OCI-LY1 (cell line): ENCODE results near the gene RMI2.

Experiments used
- H2AFZ ChIP-seq: fragments of 200-600 bp; sonication (generic), shearing (Covaris generic); 2 replicates; pipeline ENCODE4 v1.6.0; 2014; ENCODE audit warnings: antibody characterized with exemption, mild to moderate bottlenecking, low read length
- H3F3A ChIP-seq: fragments of 200-600 bp; sonication (generic), shearing (Covaris generic); 2 replicates; pipeline ENCODE4 v1.6.0; 2014; ENCODE audit warnings: mild to moderate bottlenecking, antibody characterized with exemption, low read length, moderate library complexity; ENCODE audit not compliant: insufficient read depth
- H3K27ac ChIP-seq: fragments of 200-600 bp; sonication (generic); 2 replicates; pipeline ENCODE4 v1.5.1; 2014; ENCODE audit warnings: low read length, mixed run types, mild to moderate bottlenecking, low read depth; ENCODE audit not compliant: poor library complexity, severe bottlenecking
- H3K27me3 ChIP-seq: fragments of 200-600 bp; sonication (generic); 2 replicates; pipeline ENCODE4 v1.6.0; 2014; ENCODE audit warnings: antibody characterized with exemption, mild to moderate bottlenecking, low read length, moderate library complexity; ENCODE audit not compliant: insufficient read depth
- H3K36me3 ChIP-seq: fragments of 200-600 bp; sonication (generic); 2 replicates; pipeline ENCODE4 v1.6.1; 2014; ENCODE audit warnings: mild to moderate bottlenecking, antibody characterized with exemption, low read length, moderate library complexity, mixed read lengths; ENCODE audit not compliant: insufficient read depth
- H3K4me1 ChIP-seq: fragments of 200-600 bp; sonication (generic); 2 replicates; pipeline ENCODE4 v1.5.1; 2014; ENCODE audit warnings: mild to moderate bottlenecking, low read length, moderate library complexity; ENCODE audit not compliant: insufficient read depth, severe bottlenecking
- H3K4me2 ChIP-seq: fragments of 200-600 bp; sonication (generic), shearing (Covaris generic); 2 replicates; pipeline ENCODE4 v1.6.1; 2014; ENCODE audit warnings: low read length
- H3K4me3 ChIP-seq: fragments of 200-600 bp; sonication (generic); 2 replicates; pipeline ENCODE4 v1.5.1; 2014; ENCODE audit warnings: low read length, low read depth, mild to moderate bottlenecking, mixed read lengths; ENCODE audit not compliant: poor library complexity, severe bottlenecking
- H3K79me2 ChIP-seq: fragments of 200-600 bp; shearing (Covaris generic); 2 replicates; pipeline ENCODE4 v1.6.1; 2016; ENCODE audit warnings: mixed run types, low read length, mixed read lengths; ENCODE audit not compliant: insufficient read depth
- H3K9ac ChIP-seq: fragments of 200-600 bp; sonication (generic), shearing (Covaris generic); 2 replicates; pipeline ENCODE4 v1.6.1; 2014; ENCODE audit warnings: mild to moderate bottlenecking, low read length, mixed read lengths
- H3K9me2 ChIP-seq: fragments of 200-600 bp; sonication (generic), shearing (Covaris generic); 2 replicates; pipeline ENCODE4 v1.6.1; 2014; ENCODE audit warnings: low read depth, mild to moderate bottlenecking, low read length, mixed read lengths
- H3K9me3 ChIP-seq: fragments of 200-600 bp; shearing (Covaris generic); 2 replicates; pipeline ENCODE4 v1.6.1; 2014; ENCODE audit warnings: low read length, mixed read lengths
- H4K20me1 ChIP-seq: fragments of 200-600 bp; sonication (generic), shearing (Covaris generic); 2 replicates; pipeline ENCODE4 v1.6.0; 2016; ENCODE audit warnings: mild to moderate bottlenecking, low read length; ENCODE audit not compliant: insufficient read depth
- CTCF ChIP-seq: fragments of 200-600 bp; sonication (generic), shearing (Covaris generic); IDR thresholded peaks from 2 replicates; pipeline ENCODE4 v1.5.1; 2017; ENCODE audit warnings: mild to moderate bottlenecking, antibody characterized with exemption, low read length, moderate library complexity, mixed read lengths
- EZH2 ChIP-seq: fragments of 200-600 bp; sonication (generic), shearing (Covaris generic); IDR thresholded peaks from 2 replicates; pipeline ENCODE4 v1.8.0; 2017; ENCODE audit warnings: borderline replicate concordance, mixed run types, mild to moderate bottlenecking, antibody characterized with exemption, low read length, moderate library complexity, mixed read lengths

RMI2 gene

GRCh38 chr16:11392041-11392581 is 46.9 kb downstream of the RMI2 start:
- Histone ChIP-seq H4K20me1 (no peaks in the 10 kb centered on the region), H3K4me3 (no peak overlapping the region), H3K27ac (no peak overlapping the region), H3K9ac (no peak overlapping the region), H3K4me1 (no peaks in the 10 kb centered on the region), H3K79me2 (no peaks in the 10 kb centered on the region), H3K9me2 (no peaks in the 10 kb centered on the region), H3K36me3 (no peaks in the 10 kb centered on the region), H3K9me3 (no peaks in the 10 kb centered on the region), H3K27me3 (no peaks in the 10 kb centered on the region; the same call in 1 of the 2 replicates), H3F3A (no peaks in the 10 kb centered on the region), H3K4me2 (no peak overlapping the region), H2AFZ (no peak overlapping the region)
- TF ChIP-seq CTCF (no peak), EZH2 (no peak)

- Histone ChIP-seq H3F3A (no peaks in the 10 kb centered on the region), H3K4me3 (no peak overlapping the region), H3K4me1 (no peaks in the 10 kb centered on the region), H3K4me2 (no peak overlapping the region), H3K27me3 (no peaks in the 10 kb centered on the region; the same call in 1 of the 2 replicates), H3K9ac (no peak overlapping the region), H3K36me3 (no peaks in the 10 kb centered on the region), H3K27ac (no peak overlapping the region), H2AFZ (no peak overlapping the region), H4K20me1 (no peaks in the 10 kb centered on the region), H3K79me2 (no peaks in the 10 kb centered on the region), H3K9me2 (no peaks in the 10 kb centered on the region), H3K9me3 (no peaks in the 10 kb centered on the region)
- TF ChIP-seq EZH2 (no peak), CTCF (no peak)
These were observed 48.1 kb downstream of the RMI2 start for GRCh38 chr16:11393366-11393765.

GRCh38 chr16:11393861-11394592 is 48.8 kb downstream of the RMI2 start:
- no peaks in the 10 kb centered on the region for H3K9me2 ChIP-seq
- H3F3A ChIP-seq, result no peaks in the 10 kb centered on the region
- no peaks in the 10 kb centered on the region for H3K4me1 ChIP-seq
- no peak overlapping the region for H3K9ac ChIP-seq
- H3K9me3 ChIP-seq, result no peaks in the 10 kb centered on the region
- no peaks in the 10 kb centered on the region for H3K36me3 ChIP-seq
- no peak overlapping the region for H3K27ac ChIP-seq
- H3K4me3 ChIP-seq, result no peak overlapping the region
- H2AFZ ChIP-seq, result no peak overlapping the region
- no peaks in the 10 kb centered on the region for H4K20me1 ChIP-seq
- H3K4me2 ChIP-seq, result no peak overlapping the region
- H3K79me2 ChIP-seq, result no peaks in the 10 kb centered on the region
- TF ChIP-seq CTCF, result no peak
- H3K27me3 ChIP-seq, result no peaks in the 10 kb centered on the region; the same call in 1 of the 2 replicates
